Activated T-cell treated with anti-CD3 and anti-CD28 coated beads, Interleukin-2, amount 50 U/mL, for 1 hour (primary cell): ENCODE results near the gene DCLK1.

Experiments used
- DNase-seq: peaks from one replicate; pipeline ENCODE4 v3.0.0-alpha.2; 2020

Gene DCLK1

DNA sequence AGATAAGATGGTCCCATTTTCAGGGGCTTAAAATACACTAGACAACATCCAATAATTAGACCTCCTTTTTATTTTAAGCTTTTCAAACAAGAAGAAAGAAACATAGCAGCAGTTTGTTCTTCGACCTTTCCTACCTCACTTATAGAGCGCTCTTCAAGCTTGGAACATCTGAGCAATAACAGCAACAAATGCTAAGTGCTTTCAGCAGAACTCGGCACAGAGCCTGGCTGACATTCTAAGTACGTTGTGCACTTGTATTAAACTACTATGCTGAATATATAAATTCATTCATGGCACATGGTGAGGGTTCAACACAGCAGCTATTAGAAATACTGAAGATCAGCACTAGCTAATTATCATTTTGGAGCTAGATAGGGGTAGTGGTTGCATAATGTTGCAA, 398.6 kb downstream of the DCLK1 start:
- no peak for DNase-seq

- DNase-seq = no peak
These were observed 399.7 kb downstream of the DCLK1 start for GRCh38 chr13:35731471-35731870.

GRCh38 chr13:35729926-35730627, 401.1 kb downstream of the DCLK1 start:
- no peak for DNase-seq

DNA sequence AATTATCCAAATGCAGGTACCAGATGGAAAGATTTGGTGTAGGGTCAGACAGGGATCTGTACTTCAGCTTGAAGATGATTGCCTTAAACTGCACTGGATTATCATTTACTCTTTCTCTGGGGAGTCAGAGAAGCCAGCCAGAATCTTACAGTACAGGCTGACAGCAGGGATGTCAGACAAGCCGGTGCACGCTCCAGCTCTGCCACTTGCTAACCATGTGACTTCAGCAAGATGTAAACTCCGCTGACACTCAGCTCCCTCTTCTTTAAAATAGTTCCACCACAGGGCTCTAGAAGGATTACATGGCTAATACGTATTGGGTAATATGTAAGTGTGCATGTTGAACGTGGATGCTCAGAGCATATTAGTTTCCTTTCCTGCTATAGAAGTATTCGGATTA, 403.3 kb downstream of the DCLK1 start:
- no peak for DNase-seq

DNA sequence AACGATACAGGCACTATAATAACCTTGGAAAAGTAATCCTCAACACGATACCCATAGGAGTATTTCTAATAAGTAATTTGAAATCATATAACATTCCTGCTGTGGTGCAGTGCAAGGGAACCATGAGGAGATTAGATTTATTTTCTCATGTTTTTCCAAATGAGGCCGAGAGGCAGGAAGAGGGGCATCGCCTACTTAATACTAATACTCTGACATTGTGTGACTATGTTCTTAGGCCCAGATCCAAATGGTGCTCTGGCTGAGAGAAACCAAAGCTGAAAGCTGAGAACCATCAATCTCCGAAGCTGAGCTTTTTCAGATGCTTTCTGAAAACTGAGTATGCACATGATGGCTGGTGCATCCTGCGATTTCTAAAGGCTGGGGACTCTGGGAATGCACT, 406.7 kb downstream of the DCLK1 start:
- DNase-seq = no peak

DNA sequence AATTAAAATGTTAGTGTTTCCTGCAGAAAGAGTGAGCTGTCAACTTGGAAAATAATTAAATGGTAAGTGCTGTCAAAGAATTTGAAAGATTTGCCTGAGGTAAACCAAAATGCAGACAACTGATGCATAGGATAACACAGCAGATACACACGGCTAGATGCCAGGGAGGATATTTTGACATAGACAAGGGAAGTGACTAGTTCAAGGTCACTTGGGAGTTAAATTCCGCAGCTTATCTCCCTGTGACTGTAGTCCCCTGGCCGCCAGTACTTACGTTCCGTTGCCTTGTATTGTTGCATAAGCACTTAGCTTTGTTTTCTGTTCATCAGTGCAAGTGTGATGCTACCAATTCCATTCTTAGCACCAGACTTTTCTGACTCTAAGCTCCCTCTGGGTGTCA, 407.4 kb downstream of the DCLK1 start:
- DNase-seq = no peak

DNA sequence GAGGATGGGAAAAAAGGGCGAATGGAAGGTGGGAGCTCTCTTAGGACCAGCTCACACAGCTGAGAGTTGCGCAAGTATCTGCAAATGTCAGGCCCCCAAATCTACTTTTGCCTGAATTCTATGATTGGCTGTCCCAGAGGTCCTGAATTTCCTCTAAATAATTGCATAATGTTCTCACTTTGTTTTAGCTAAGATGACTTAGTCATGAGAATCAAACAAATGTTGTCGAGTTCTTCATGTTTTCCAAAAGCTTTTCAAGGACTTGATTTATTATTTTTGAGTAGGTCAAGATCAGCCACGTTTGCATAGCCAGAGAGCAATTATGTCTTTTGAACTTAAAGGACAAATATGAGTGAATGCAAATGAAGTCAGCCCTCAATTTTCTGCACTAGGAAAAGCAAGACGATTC, 408.1 kb downstream of the DCLK1 start:
- DNase-seq = no peak

GRCh38 chr13:35722458-35723052, 408.6 kb downstream of the DCLK1 start:
- no peak for DNase-seq

DNA sequence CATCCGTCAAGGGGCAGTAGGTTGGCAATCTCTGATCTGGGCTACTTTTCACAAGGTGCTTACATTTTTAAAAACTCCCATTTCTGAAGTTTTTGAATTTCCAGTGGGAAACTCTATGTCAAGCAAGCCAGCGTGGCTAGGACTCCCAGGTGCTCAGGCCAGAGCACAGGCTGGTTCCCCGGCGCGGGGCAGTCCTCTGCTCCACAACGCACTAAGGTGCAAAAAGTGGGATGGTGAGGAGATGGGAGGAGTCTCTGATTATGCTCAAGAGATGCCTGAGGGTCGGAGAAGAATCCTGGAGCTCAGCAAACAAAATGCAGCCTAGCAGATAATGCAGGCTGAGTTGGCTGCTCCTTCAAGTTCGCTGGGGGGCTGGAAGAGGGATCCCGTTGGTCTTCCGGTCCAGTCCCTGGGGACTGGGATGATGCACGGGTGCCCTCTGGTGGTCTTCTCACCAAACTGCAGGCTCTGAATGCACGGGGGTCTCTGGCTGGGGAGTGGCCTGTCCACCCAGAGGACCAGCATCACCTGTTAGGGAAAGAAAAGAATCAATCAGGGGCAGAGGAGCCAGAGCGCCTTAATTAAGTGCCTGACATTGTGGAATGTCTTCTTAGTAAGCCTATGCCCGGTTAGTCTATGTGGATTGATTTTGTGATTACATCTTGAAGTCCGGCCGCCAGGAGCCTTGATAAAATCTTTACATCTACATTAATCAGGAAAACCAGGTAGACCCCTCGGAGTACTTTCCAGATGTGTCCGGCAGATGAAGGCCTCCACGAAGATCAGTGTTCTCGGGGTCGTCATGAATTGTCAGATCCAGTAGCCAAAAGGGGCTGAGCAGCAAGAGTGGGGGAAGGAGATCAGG, 410.3 kb downstream of the DCLK1 start:
- peak; percentile 19 for DNase-seq

- DNase-seq = no peak
These were observed 410.9 kb downstream of the DCLK1 start for GRCh38 chr13:35720290-35720689.
